Activated CD8-positive, alpha-beta memory T cell treated with anti-CD3 and anti-CD28 coated beads, Interleukin-2, amount 10 ng/mL, durations not matched to agents 7 days and 5 days (primary cell): ENCODE results near the gene OXT. TPM values are rescaled to one million over a fixed set of nuclear protein-coding genes. Genes with fewer than 3 reads are reported as not detected.
A peak's percentile ranks its signal among the peaks of the same experiment; 100 is the strongest.
"Not testable (repeated sequence)": the region's sequence is repeated elsewhere in the genome, so short reads cannot be mapped to it uniquely, and the experiment has no call there.

ENCODE experiments used
- ATAC-seq: fragments of 150-1000 bp; cut with Tn5 transposase; one replicate; pipeline ENCODE4 v1.10.0; 2021; ENCODE audit warnings: moderate library complexity
- CTCF ChIA-PET: fragments of 350-600 bp; sonication (Branson Sonifier 250); formaldehyde crosslinking; loops from one replicate; lab custom pipeline; 2021; ENCODE audit warnings: antibody characterized with exemption; lab: Charles Lee
- DNase-seq: peaks from one replicate; pipeline ENCODE4 v3.0.0-alpha.2; 2020
- H3K27ac Mint-ChIP-seq: one replicate; pipeline ENCODE4 v1.8.0; 2021; ENCODE audit warnings: mild to moderate bottlenecking, mixed read lengths
- H3K27me3 Mint-ChIP-seq: one replicate; pipeline ENCODE4 v1.8.0; 2021; ENCODE audit warnings: mixed read lengths
- H3K36me3 Mint-ChIP-seq: one replicate; pipeline ENCODE4 v1.8.0; 2021; ENCODE audit warnings: mild to moderate bottlenecking, mixed read lengths
- H3K4me1 Mint-ChIP-seq: one replicate; pipeline ENCODE4 v1.8.0; 2021; ENCODE audit warnings: mixed read lengths
- H3K4me3 Mint-ChIP-seq: one replicate; pipeline ENCODE4 v1.8.0; 2021; ENCODE audit warnings: mild to moderate bottlenecking, moderate library complexity, mixed read lengths
- H3K9me3 Mint-ChIP-seq: one replicate; pipeline ENCODE4 v1.8.0; 2022; ENCODE audit warnings: low read depth, mixed read lengths
- total RNA-seq, 2 experiments: library from RNA; stranded (reverse); gene quantifications; one replicate each; pipeline ENCODE4 v1.2.3, GENCODE V29; 2021

The OXT gene
- total RNA-seq, 2 experiments from 2014 or later, result not detected

DNA sequence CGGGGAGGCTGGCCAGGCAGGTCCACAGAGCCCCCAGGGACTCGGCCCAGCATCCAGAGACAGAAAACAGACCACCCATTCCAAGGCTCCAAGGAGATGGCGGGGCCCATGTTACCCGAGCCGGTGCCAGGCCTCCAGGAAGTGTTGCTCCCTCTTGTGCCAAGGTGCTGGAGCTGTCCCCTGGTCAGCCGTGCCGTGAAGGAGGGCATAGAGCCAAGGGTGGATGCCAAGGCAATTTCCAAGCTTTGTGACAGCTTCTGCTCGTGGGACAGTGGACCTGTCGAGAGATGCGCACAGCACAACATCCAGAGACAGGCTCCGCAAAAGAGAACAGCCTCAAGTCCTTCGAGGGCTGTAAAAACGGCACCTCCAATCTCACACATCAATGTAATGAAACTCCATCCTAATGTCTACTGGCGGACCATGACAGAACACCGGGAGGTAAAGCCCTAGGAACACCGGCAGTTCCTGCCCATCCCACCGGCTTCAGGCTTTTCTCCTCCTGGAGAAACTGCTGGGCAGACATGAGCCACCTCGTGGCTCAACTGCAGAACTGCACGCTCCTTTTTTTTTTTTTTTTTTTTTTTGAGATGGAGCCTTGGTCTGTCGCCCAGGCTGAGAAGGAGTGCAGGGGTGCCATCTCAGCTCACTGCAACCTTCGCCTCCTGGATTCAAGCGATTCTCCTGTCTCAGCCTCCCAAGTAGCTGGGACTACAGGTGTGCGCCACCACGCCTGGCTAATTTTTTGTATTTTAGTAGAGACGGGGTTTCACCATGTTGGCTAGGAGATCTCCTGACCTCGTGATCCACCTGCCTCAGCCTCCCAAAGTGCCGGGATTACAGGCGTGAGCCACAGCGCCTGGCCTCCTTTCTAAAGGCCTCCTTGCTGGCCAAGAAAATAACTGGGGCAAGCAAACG lies 44.0 kb downstream of the OXT start:
- Mint-ChIP-seq H3K36me3 (peaks cover 14% of the 10 kb centered on the region), H3K27ac (no peak overlapping the region), H3K4me3 (no peak overlapping the region), H3K4me1 (no peaks in the 10 kb centered on the region), H3K27me3 (no peaks in the 10 kb centered on the region), H3K9me3 (no peaks in the 10 kb centered on the region)
- CTCF ChIA-PET, result interaction anchor here (0.7 to 3.5 kb wide), 12 partner anchors 12 to 183 kb away, joined by 3 to 28 read pairs (median 3); partner anchors contain the start of gene OXT
- DNase-seq (no peak), ATAC-seq (peak; percentile 51)

DNA sequence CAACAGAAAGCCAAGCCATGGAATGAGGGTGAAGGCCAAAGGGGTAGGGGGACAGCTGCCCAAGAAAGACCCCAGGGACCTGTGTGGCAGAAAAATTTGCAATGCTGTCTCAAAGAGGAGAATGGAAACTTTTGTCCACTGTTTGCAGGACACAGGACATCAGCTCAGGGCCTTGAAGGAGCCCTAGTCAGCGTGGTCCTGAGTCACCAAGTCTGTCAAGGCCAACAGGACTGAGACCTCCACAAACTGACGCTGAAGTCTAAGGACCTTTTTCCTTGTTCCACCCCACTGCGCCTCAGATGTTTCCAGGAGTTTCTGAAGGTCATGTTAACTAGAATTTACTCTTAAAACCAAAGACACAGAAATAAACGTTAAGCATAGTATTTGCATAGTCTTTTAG lies 44.9 kb downstream of the OXT start:
- no peak for ATAC-seq
- peaks cover 20% of the 10 kb centered on the region for H3K36me3 Mint-ChIP-seq
- H3K27me3 Mint-ChIP-seq, result no peaks in the 10 kb centered on the region
- H3K4me1 Mint-ChIP-seq, result peaks cover 8% of the 10 kb centered on the region
- no peak overlapping the region for H3K27ac Mint-ChIP-seq
- CTCF ChIA-PET, result interaction anchor here (0.5 to 3.5 kb wide), 9 partner anchors 25 to 182 kb away, joined by 3 to 28 read pairs (median 3); partner anchors contain the start of gene OXT
- no peak overlapping the region for H3K4me3 Mint-ChIP-seq
- H3K9me3 Mint-ChIP-seq, result no peaks in the 10 kb centered on the region
- no peak for DNase-seq

DNA sequence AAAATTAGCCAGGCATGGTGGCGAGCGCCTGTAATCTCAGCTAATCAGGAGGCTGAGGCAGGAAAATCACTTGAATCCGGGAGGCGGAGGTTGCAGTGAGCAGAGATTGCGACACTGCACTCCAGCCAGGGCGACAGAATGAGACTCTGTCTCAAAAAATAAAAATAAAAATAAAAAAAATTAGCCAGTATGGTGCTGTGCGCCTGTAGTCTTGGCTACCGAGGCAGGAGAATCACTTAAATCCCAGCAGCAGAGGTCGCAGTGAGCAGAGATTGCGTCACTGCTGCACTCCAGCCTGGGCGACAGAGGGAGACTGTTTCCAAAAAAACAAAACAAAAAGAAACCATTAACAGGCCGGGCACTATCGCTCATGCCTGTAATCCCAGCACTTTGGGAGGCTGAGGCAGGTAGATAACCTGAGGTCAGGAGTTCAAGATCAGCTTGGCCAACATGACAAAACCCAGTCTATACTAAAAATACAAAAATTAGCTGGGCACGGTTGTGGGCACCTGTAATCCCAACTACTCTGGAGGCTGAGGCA lies 46.5 kb downstream of the OXT start:
- DNase-seq, H3K27ac Mint-ChIP-seq: not testable (repeated sequence)

GRCh38 chr20:3119044-3119443 lies 47.6 kb downstream of the OXT start:
- H3K9me3 Mint-ChIP-seq, result no peaks in the 10 kb centered on the region
- DNase-seq (no peak), ATAC-seq (no peak)
- peaks cover 39% of the 10 kb centered on the region for H3K36me3 Mint-ChIP-seq
- H3K27ac Mint-ChIP-seq, result no peak overlapping the region
- H3K4me3 Mint-ChIP-seq, result no peak overlapping the region
- no peaks in the 10 kb centered on the region for H3K27me3 Mint-ChIP-seq
- CTCF ChIA-PET, result interaction anchor here (1.4 to 1.5 kb wide), 2 partner anchors 41 to 65 kb away, joined by 3 to 4 read pairs; no protein-coding TSS in a partner anchor
- H3K4me1 Mint-ChIP-seq, result peaks cover 30% of the 10 kb centered on the region

More for the DNA sequence above, 46.5 kb downstream of the OXT start:
- H3K4me3 Mint-ChIP-seq, ATAC-seq, H3K27me3 Mint-ChIP-seq, H3K9me3 Mint-ChIP-seq: not testable (repeated sequence)
- peaks cover 23% of the 10 kb centered on the region for H3K4me1 Mint-ChIP-seq
- CTCF ChIA-PET, result interaction anchor here (1.5 to 3.5 kb wide), 3 partner anchors 26 to 65 kb away, joined by 3 to 28 read pairs (median 4); no protein-coding TSS in a partner anchor
- H3K36me3 Mint-ChIP-seq, result peaks cover 35% of the 10 kb centered on the region

DNA sequence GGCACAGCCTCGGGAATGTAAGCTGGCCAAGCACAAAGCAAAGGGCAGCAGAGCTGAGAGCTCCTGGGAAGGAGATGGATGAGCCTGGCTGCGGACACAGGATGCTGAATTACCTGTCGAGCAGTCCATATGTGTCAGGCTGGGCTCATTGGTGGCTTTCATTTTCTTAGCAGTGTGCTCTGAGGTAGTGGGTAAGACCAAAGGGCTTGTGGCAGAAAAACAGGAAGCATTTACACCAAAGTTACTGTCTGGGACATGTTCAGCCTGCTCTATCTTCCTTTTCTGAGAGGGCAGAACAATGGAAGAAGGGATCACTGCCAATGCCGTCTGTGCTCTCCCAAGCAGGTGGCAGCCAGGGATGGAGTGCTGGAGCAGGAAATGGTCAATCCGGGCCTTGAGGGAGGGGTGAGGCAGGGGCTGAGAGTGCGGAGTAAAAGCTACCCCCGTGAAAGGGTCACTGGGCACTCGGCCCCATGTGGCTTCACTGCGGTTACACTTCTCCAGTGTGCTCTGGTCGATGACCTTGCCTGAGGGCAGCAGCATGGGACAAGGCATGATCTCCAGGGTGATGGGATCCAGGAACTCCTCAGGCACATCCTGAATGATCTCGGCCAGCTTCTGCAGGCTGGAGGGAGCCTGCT lies 50.0 kb downstream of the OXT start:
- H3K27me3 Mint-ChIP-seq, result no peaks in the 10 kb centered on the region
- H3K36me3 Mint-ChIP-seq, result peaks cover 46% of the 10 kb centered on the region
- no peak overlapping the region for H3K4me3 Mint-ChIP-seq
- ATAC-seq (peak; percentile 80), DNase-seq (no peak)
- no peaks in the 10 kb centered on the region for H3K9me3 Mint-ChIP-seq
- H3K27ac Mint-ChIP-seq, result peak overlapping the region; percentile 73
- CTCF ChIA-PET, result interaction anchor here (2.1 kb wide), 1 partner anchor 68 kb away, joined by 5 read pairs; no protein-coding TSS in a partner anchor
- peaks cover 30% of the 10 kb centered on the region for H3K4me1 Mint-ChIP-seq

Other genes with a start within 250 kb of the OXT start
- gene PCED1A, start 231.0 kb upstream of the OXT start, total RNA-seq, result 10 to 100 TPM; 21.9 to 30.6 TPM
- 10 to 100 TPM; 49.2 to 64.9 TPM for gene VPS16, start 230.9 kb upstream of the OXT start, total RNA-seq
- gene PTPRA, start 198.1 kb upstream of the OXT start, total RNA-seq, result 10 to 100 TPM; 51.5 to 60.7 TPM
- under 1 TPM; 0.55 to 0.63 TPM for gene GNRH2, start 28.0 kb upstream of the OXT start, total RNA-seq
- gene MRPS26, start 25.6 kb upstream of the OXT start, total RNA-seq, result 10 to 100 TPM; 43.0 to 46.7 TPM
- not detected for gene AVP, start 13.1 kb downstream of the OXT start, total RNA-seq
- 10 to 100 TPM; 17.0 to 23.6 TPM for gene FASTKD5, start 88.2 kb downstream of the OXT start, total RNA-seq
- 1 to 10 TPM; 7.6 to 8.2 TPM for gene UBOX5, start 88.2 kb downstream of the OXT start, total RNA-seq
- under 1 TPM; 0.41 to 0.70 TPM for gene LZTS3, start 101.9 kb downstream of the OXT start, total RNA-seq
- gene DDRGK1, start 133.1 kb downstream of the OXT start, total RNA-seq, result 10 to 100 TPM; 63.6 to 63.7 TPM
- gene ITPA, start 137.9 kb downstream of the OXT start, total RNA-seq, result 10 to 100 TPM; 51.9 to 71.7 TPM
- gene SLC4A11, start 167.6 kb downstream of the OXT start, total RNA-seq, result 1 to 10 TPM; 5.4 to 6.0 TPM